Measurements from ENCODE around the gene LRMDA.

LRMDA gene

GRCh38 chr10:75465450-75465827 lies 34.0 kb downstream of the LRMDA start:
- DNase-seq (ENCODE audit: low read depth), result no peak
- H3K4me3 ChIP-seq (ENCODE audit: low read depth, low read length), result no peak overlapping the region
- TF ChIP-seq CTCF (IDR thresholded peaks at IDR 0.05; ENCODE audit: control insufficient read depth, extremely low read depth, insufficient read depth), result no peak

GRCh38 chr10:75466001-75466400 lies 34.6 kb downstream of the LRMDA start:
- H3K4me3 ChIP-seq (ENCODE audit: low read depth, low read length), result no peak overlapping the region
- no peak for DNase-seq (ENCODE audit: low read depth)
- TF ChIP-seq CTCF (IDR thresholded peaks at IDR 0.05; ENCODE audit: control insufficient read depth, extremely low read depth, insufficient read depth), result no peak

- DNase-seq (ENCODE audit: low read depth), result no peak
- no peak overlapping the region for H3K4me3 ChIP-seq (ENCODE audit: low read depth, low read length)
- no peak for TF ChIP-seq CTCF (IDR thresholded peaks at IDR 0.05; ENCODE audit: control insufficient read depth, extremely low read depth, insufficient read depth)
Observed at GRCh38 chr10:75466886-75467285, 35.5 kb downstream of the LRMDA start.

GRCh38 chr10:75468612-75469005 lies 37.2 kb downstream of the LRMDA start:
- DNase-seq (ENCODE audit: low read depth), result no peak
- no peak overlapping the region for H3K4me3 ChIP-seq (ENCODE audit: low read depth, low read length)
- TF ChIP-seq CTCF (IDR thresholded peaks at IDR 0.05; ENCODE audit: control insufficient read depth, extremely low read depth, insufficient read depth), result no peak

GRCh38 chr10:75469006-75469616 lies 37.7 kb downstream of the LRMDA start:
- H3K4me3 ChIP-seq (ENCODE audit: low read depth, low read length), result no peak overlapping the region
- DNase-seq (ENCODE audit: low read depth), result no peak
- no peak for TF ChIP-seq CTCF (IDR thresholded peaks at IDR 0.05; ENCODE audit: control insufficient read depth, extremely low read depth, insufficient read depth)

GRCh38 chr10:75470901-75471300 lies 39.5 kb downstream of the LRMDA start:
- no peak for DNase-seq (ENCODE audit: low read depth)
- TF ChIP-seq CTCF (IDR thresholded peaks at IDR 0.05; ENCODE audit: control insufficient read depth, extremely low read depth, insufficient read depth), result no peak
- no peak overlapping the region for H3K4me3 ChIP-seq (ENCODE audit: low read depth, low read length)

GRCh38 chr10:75472685-75473084 lies 41.3 kb downstream of the LRMDA start:
- no peak for TF ChIP-seq CTCF (IDR thresholded peaks at IDR 0.05; ENCODE audit: control insufficient read depth, extremely low read depth, insufficient read depth)
- H3K4me3 ChIP-seq (ENCODE audit: low read depth, low read length), result no peak overlapping the region
- no peak for DNase-seq (ENCODE audit: low read depth)

Data from LNCaP clone FGC (cell line).